Stimulated activated CD8-positive, alpha-beta memory T cell treated with anti-CD3 and anti-CD28 coated beads, Interleukin-7, amount 100 ng/mL, for 4 hours (primary cell): Measurements from ENCODE around the gene REXO4.
A peak's percentile ranks its signal among the peaks of the same experiment; 100 is the strongest.

Experiments
- DNase-seq, 2 donors: peaks; one replicate each; pipeline ENCODE4 v3.0.0-alpha.2; 2020; ENCODE audit warnings: low read depth in 2 of 2

Gene REXO4

DNA sequence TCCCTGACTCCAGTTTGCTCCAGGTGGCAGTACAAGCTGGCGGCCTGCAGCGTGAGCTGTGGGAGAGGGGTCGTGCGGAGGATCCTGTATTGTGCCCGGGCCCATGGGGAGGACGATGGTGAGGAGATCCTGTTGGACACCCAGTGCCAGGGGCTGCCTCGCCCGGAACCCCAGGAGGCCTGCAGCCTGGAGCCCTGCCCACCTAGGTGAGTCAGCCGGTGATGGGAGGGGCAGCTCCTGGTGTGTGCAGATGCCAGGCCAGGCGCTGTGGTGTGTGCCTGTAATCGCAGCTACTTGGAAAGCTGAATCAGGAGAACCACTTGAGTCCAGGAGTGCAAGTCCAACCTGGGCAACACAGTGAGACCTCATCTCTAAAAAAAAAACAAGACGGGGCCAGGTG is 31.9 kb upstream of the REXO4 start:
- no peak for DNase-seq

DNA sequence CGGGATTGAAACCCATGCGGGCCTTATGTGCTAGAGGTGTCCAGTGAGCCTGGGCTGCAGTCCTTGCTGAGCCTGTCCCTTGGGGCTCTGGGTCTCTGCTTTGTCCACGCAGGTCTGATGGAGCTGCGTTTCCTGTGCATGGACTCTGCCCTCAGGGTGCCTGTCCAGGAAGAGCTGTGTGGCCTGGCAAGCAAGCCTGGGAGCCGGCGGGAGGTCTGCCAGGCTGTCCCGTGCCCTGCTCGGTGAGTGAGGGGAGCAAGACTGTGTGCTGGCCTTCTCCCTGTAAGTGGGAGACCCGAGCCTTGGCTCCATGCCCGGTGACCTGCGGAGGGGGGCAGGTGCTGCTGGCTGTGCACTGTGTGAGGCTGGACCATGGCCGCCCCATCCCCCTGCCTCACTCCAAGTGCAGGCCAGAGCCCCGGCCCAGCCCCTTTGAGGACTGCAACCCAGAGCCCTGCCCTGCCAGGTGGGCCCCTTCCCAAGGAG is 30.7 kb upstream of the REXO4 start:
- no peak for DNase-seq

DNA sequence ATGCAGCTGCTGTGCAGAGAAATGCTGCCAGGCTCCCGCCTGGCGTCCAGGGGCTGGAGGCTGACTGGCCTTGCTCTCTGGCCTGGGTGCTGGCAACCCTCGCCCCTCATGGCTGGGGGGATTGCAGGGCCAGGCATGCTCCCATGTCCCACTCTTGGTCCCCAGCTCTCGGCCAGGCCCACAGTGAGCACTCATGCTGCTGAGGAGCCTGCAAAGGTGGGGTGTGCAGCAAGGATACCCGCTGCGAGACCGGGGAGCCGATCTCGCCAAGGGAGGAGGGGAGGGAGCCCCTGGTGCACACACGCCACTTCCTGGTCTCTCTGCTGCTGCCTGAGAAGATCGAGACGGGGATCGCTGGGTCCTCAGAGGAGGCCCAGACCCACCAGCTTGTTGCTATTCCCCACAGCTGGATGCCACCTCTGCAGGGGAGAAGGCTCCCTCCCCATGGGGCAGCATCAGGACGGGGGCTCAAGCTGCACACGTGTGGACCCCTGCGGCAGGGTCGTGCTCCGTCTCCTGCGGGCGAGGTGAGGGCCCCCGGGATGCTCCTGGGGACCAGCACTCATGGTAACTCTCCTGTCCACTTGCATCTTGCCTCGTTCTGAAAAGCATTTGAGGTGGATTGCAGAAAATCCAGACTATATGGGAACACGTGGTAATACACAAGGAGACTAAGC is 27.6 kb upstream of the REXO4 start:
- no peak for DNase-seq

- no peak for DNase-seq
Observed at GRCh38 chr9:133443982-133444381, 26.2 kb upstream of the REXO4 start.

DNA sequence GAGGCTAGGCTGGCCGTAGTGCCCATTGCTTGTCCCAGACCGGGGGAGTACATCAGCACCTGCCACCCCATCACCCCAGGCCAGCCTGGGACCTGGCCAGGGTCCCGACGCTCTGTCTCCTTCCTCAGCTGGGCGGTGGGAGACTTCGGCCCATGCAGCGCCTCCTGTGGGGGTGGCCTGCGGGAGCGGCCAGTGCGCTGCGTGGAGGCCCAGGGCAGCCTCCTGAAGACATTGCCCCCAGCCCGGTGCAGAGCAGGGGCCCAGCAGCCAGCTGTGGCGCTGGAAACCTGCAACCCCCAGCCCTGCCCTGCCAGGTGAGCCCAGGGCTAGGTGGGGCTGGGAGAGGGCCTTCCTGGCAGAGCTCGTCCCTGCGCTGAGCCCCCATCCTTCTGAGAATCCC is 25.4 kb upstream of the REXO4 start:
- DNase-seq: no peak

DNA sequence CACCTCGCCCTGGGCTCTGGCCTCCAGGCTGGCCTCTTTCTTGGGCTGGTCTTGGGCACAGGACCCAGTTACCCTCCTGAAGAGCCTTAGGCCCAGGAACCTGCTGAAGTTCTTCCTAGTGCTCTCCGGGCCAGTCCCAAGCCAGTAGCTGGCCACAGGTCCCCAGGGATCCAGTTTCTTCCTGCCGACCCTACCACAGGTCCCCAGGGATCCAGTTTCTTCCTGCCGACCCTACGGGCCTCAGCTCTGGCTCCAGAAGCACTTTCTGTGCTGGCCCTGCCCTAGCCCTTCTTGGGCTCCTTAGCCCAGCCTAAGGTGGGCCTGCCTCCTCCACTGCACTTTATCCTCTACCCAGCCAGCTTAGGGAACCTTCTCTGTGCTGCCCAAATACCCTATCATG is 23.8 kb upstream of the REXO4 start:
- no peak for DNase-seq

GRCh38 chr9:133440874-133441273 is 23.1 kb upstream of the REXO4 start:
- no peak for DNase-seq

- no peak for DNase-seq
Observed at GRCh38 chr9:133439337-133439736, 21.5 kb upstream of the REXO4 start.

DNA sequence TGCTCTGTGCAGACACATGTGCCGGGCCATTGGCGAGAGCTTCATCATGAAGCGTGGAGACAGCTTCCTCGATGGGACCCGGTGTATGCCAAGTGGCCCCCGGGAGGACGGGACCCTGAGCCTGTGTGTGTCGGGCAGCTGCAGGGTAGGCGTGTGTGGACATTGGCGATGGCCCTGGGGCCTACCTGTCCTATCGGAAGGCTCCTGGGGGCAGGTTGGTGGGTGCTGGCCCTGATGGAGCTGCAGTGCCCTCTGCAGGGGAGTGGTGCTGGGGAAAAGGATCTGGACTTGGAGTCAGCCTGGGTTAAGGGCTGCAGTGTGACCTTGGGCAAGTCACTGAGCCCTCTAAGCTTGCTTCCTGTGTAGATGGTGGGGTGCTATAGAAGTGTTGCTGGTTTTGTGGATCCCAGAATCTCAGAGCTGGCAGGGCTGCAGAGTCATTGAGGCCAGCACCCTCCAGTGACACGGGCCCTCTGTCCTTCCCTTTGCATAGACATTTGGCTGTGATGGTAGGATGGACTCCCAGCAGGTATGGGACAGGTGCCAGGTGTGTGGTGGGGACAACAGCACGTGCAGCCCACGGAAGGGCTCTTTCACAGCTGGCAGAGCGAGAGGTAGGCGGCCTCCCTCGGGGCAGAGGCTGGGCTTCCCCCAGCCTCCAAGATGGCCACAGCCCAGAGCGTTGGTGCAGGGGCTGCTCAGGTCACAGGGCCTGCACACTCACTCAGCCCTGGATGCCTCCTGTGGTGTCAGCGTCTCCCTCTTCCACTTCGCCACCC is 20.1 kb upstream of the REXO4 start:
- DNase-seq: no peak

- no peak for DNase-seq
Observed at GRCh38 chr9:133436681-133437080, 18.9 kb upstream of the REXO4 start.

DNA sequence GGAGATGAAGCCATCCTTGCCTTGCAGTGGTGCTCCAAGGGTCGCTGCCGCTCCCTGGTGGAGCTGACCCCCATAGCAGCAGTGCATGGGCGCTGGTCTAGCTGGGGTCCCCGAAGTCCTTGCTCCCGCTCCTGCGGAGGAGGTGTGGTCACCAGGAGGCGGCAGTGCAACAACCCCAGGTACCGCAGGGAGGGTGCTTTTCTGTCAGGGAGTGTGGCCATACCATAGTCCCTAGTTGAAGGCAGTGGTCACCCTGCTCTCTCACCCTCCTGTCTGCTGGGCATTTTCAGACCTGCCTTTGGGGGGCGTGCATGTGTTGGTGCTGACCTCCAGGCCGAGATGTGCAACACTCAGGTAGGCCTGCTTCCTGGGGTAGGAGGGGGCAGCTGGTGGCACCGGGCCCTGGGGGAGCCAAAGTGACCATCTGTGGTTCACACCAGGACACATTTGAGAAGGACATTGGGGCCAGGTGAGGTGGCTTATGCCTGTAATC is 15.6 kb upstream of the REXO4 start:
- DNase-seq: no peak

- no peak for DNase-seq
Observed at GRCh38 chr9:133430244-133430643, 12.4 kb upstream of the REXO4 start.

- DNase-seq: no peak
Observed at GRCh38 chr9:133429641-133430161, 11.9 kb upstream of the REXO4 start.

GRCh38 chr9:133429214-133429613 is 11.4 kb upstream of the REXO4 start:
- no peak for DNase-seq

DNA sequence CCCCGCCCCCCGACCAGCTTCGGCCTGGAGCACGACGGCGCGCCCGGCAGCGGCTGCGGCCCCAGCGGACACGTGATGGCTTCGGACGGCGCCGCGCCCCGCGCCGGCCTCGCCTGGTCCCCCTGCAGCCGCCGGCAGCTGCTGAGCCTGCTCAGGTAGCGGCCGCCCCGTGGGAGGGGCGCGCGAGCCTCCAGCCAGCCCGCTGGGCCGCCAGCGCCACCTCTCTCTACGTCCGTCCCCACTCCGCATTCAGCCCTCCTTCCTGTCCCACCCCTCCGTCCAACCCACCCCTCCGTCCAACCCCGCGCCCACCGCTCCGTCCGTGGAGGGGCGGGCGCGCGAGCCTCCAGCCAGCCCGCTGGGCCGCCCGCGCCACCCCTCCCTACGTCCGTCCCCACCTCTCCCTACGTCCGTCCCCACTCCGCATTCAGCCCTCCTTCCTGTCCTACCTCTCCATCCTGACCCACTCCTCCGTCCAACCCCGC is 10.8 kb upstream of the REXO4 start:
- no peak for DNase-seq

GRCh38 chr9:133427658-133428348 is 10.0 kb upstream of the REXO4 start:
- DNase-seq: no peak

DNA sequence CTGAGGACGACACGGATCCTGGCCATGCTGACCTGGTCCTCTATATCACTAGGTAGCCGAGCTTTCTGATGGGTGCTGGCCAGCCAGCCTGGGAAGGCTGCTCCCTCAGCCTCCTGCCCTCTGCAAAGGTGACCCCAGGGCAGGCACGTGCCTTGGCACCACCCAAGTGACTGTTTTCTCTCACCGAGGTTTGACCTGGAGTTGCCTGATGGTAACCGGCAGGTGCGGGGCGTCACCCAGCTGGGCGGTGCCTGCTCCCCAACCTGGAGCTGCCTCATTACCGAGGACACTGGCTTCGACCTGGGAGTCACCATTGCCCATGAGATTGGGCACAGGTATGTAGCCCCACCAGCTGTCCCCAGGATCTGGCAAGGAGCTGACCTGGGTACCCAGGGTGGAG is 8.2 kb upstream of the REXO4 start:
- no peak for DNase-seq

- no peak for DNase-seq
Observed at GRCh38 chr9:133425049-133425632, 7.3 kb upstream of the REXO4 start.

GRCh38 chr9:133424187-133424586 is 6.4 kb upstream of the REXO4 start:
- no peak for DNase-seq

GRCh38 chr9:133423216-133423615 is 5.4 kb upstream of the REXO4 start:
- no peak for DNase-seq

DNA sequence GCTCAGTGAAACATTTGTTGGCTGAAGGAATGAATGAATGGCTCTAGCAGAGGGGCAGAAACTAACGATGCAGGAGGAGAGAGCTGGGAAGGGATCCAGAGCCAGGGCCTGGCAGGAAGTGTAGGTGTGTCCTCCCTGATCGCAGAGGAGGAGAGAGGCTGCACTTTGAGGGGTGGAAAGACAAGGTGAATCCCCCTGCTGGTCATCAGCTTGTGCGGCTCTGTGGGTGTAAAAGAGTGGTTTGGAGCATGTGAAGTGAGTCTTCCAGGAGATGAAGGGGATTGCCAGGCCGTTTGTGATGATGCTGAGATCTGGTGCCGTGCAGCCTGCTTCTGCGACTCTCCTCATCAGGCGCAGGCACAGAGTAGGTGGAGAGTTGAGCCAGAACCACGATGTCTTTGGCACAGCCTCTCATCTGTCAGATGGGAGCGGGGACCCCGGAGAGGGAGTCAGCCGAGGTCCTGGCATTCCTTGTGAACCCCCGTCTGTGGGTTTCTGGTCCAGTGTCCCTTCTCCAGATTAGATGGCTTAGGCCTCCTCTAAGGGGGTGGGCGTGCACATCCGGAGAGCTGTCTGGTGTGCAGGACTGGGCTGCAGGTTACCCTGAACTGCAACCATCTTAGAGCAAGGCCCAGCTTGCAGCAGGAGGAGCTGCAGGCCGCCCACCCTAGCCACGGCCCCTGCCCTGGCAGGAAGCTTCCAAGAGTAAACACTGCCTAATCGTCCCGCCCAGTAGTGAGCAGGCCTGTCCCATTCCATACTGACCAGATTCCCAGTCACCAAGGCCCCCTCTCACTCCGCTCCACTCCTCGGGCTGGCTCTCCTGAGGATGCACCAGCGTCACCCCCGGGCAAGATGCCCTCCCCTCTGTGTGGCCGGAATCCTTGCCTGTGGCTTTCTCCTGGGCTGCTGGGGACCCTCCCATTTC is 4.1 kb upstream of the REXO4 start, which contains the start of gene ADAMTS13:
ADAMTS13 (plus strand) TSS at position 753 of the 928 bp plus-strand sequence; CDS start at position 830, 77 bp downstream.
- DNase-seq: peak; percentile 2 to 9
